Neuronal stem cell (in vitro differentiated cells): ENCODE results near the gene RUVBL2.

Experiments
- DNase-seq: peaks from one replicate; pipeline ENCODE4 v3.0.0-alpha.2; 2013; ENCODE audit warnings: low spot score
- H2AFZ ChIP-seq: one replicate; pipeline ENCODE4 v1.6.1; 2013; ENCODE audit warnings: mild to moderate bottlenecking, low read length, inconsistent platforms
- H2AK5ac ChIP-seq: 2 replicates; pipeline ENCODE4 v1.6.1; 2013; ENCODE audit warnings: low read depth, mild to moderate bottlenecking, inconsistent platforms, low read length, moderate library complexity, mixed read lengths
- H2BK120ac ChIP-seq: 2 replicates; pipeline ENCODE4 v1.6.1; 2013; ENCODE audit warnings: low read depth, mild to moderate bottlenecking, inconsistent platforms, low read length, moderate library complexity, mixed read lengths
- H2BK12ac ChIP-seq: one replicate; pipeline ENCODE4 v1.6.1; 2013; ENCODE audit warnings: low read length, inconsistent platforms
- H2BK15ac ChIP-seq: 2 replicates; pipeline ENCODE4 v1.6.1; 2013; ENCODE audit warnings: mild to moderate bottlenecking, low read length, inconsistent platforms, mixed read lengths
- H2BK5ac ChIP-seq: one replicate; pipeline ENCODE4 v1.6.1; 2013; ENCODE audit warnings: inconsistent platforms, mild to moderate bottlenecking, low read length, moderate library complexity
- H3K14ac ChIP-seq: one replicate; pipeline ENCODE4 v1.6.1; 2013; ENCODE audit warnings: low read length, inconsistent platforms
- H3K18ac ChIP-seq: 2 replicates; pipeline ENCODE4 v1.6.1; 2013; ENCODE audit warnings: low read length, inconsistent platforms
- H3K23ac ChIP-seq: 2 replicates; pipeline ENCODE4 v1.6.1; 2013; ENCODE audit warnings: low read depth, mild to moderate bottlenecking, mixed read lengths, low read length, inconsistent platforms; ENCODE audit not compliant: poor library complexity
- H3K27ac ChIP-seq: replicated peaks from 3 replicates; pipeline ENCODE4 v1.5.1; 2013; ENCODE audit warnings: low read length, inconsistent platforms
- H3K27me3 ChIP-seq, 3 experiments: 2 replicates each; pipeline ENCODE4 v1.6.1; 2013; ENCODE audit warnings: low read length in 3 of 3, mild to moderate bottlenecking in 2 of 3, inconsistent platforms in 1 of 3, low read depth in 1 of 3, mixed read lengths in 1 of 3, moderate library complexity in 1 of 3; ENCODE audit not compliant: control insufficient read depth in 3 of 3, insufficient read depth in 3 of 3
- H3K36me3 ChIP-seq, 2 donors: replicated peaks in 1 of 2; 2 replicates each; pipeline ENCODE4 v1.6.1; 2013; ENCODE audit warnings: low read length in 2 of 2; ENCODE audit not compliant: control insufficient read depth in 2 of 2, insufficient read depth in 2 of 2
- H3K4ac ChIP-seq: 2 replicates; pipeline ENCODE4 v1.6.1; 2013; ENCODE audit warnings: inconsistent platforms, mild to moderate bottlenecking, low read length, moderate library complexity
- H3K4me1 ChIP-seq, 2 donors: 1 replicate in 1 of 2; 2 replicates in 1 of 2; pipeline ENCODE4 v1.6.1; 2013; ENCODE audit warnings: low read length in 2 of 2, low read depth in 1 of 2; ENCODE audit not compliant: control insufficient read depth in 2 of 2, insufficient read depth in 1 of 2
- H3K4me2 ChIP-seq: one replicate; pipeline ENCODE4 v1.6.1; 2013; ENCODE audit warnings: mild to moderate bottlenecking, low read length, inconsistent platforms; ENCODE audit not compliant: insufficient read depth, poor library complexity, severe bottlenecking
- H3K4me3 ChIP-seq, 2 donors: 2 replicates each; pipeline ENCODE4 v1.5.1; 2013; ENCODE audit warnings: low read length in 2 of 2, mild to moderate bottlenecking in 2 of 2, inconsistent platforms in 1 of 2, moderate library complexity in 1 of 2
- H3K79me1 ChIP-seq: one replicate; pipeline ENCODE4 v1.6.1; 2013; ENCODE audit warnings: low read depth, mild to moderate bottlenecking, inconsistent platforms, low read length, moderate library complexity
- H3K9ac ChIP-seq: one replicate; pipeline ENCODE4 v1.6.1; 2013; ENCODE audit warnings: mild to moderate bottlenecking, low read depth, low read length, inconsistent platforms; ENCODE audit not compliant: poor library complexity
- H3K9me3 ChIP-seq, 2 donors: replicated peaks in 1 of 2; 2 replicates each; pipeline versions ENCODE3 to v1.6.1; 2013; ENCODE audit warnings: low read length in 2 of 2, mild to moderate bottlenecking in 2 of 2, inconsistent platforms in 1 of 2, low read depth in 1 of 2, mixed read lengths in 1 of 2, moderate library complexity in 1 of 2; ENCODE audit not compliant: control insufficient read depth in 2 of 2, insufficient read depth in 1 of 2
- H4K8ac ChIP-seq: one replicate; pipeline ENCODE4 v1.6.1; 2013; ENCODE audit warnings: low read depth, mild to moderate bottlenecking, inconsistent platforms, low read length, moderate library complexity
- H4K91ac ChIP-seq: one replicate; pipeline ENCODE4 v1.6.1; 2013; ENCODE audit warnings: low read length, low read depth, mild to moderate bottlenecking, inconsistent platforms; ENCODE audit not compliant: poor library complexity
- WGBS, 2 donors: extraction: QIAGEN DNeasy Blood & Tissue Kit; methylation state at CpG; one replicate each; pipeline ENCODE4 v1.1.7; 2013; ENCODE audit warnings: missing lambda C conversion rate in 2 of 2, mixed read lengths in 1 of 2; ENCODE audit not compliant: insufficient read length in 2 of 2, insufficient replicate concordance in 1 of 2; ENCODE audit errors: extremely low coverage in 2 of 2; 5-methylcytosine and 5-hydroxymethylcytosine counted together

The RUVBL2 gene

DNA sequence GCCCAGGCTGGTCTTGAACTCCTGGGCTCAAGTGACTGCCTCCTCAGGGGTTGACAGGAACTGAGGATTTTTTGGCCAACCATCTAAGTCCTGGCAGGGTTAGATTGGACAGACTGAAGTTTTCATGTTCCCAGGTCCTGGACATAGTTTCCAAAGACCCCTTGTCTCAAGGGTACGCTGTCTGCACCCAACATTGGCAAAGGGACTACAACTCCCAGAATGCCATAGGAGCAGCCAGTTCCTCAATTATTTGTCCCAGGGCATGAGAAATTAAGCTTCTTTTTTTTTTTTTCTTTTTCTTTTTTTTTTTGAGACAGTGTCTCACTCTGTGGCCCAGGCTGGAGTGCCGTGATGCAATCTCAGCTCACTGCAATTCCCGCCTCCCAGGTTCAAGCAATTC is 7.5 kb upstream of the RUVBL2 start:
- H3K4me3 ChIP-seq: no peak overlapping the region
- H2BK15ac ChIP-seq: no peak overlapping the region
- no peaks in the 10 kb centered on the region for H3K4me1 ChIP-seq
- H3K4me2 ChIP-seq: no peak overlapping the region
- no peaks in the 10 kb centered on the region for H3K9me3 ChIP-seq
- no peaks in the 10 kb centered on the region for H3K27me3 ChIP-seq
- no peak overlapping the region for H3K18ac ChIP-seq
- no peak overlapping the region for H2BK12ac ChIP-seq
- no CpG with 5 or more reads among the region's 3 CpGs for WGBS, 2 donors
- H3K23ac ChIP-seq: no peak overlapping the region
- H3K4ac ChIP-seq: no peak overlapping the region
- no peak overlapping the region for H3K14ac ChIP-seq
- H4K8ac ChIP-seq: no peak overlapping the region
- H2BK5ac ChIP-seq: no peak overlapping the region
- DNase-seq: no peak
- H3K79me1 ChIP-seq: peaks cover 4% of the 10 kb centered on the region
- H4K91ac ChIP-seq: no peak overlapping the region
- peaks cover 30 to 75% of the 10 kb centered on the region in 2 donors for H3K36me3 ChIP-seq
- H3K9ac ChIP-seq: no peak overlapping the region
- H3K27ac ChIP-seq: no peak overlapping the region
- H2AK5ac ChIP-seq: no peak overlapping the region
- H2AFZ ChIP-seq: no peak overlapping the region
- no peak overlapping the region for H2BK120ac ChIP-seq

GRCh38 chr19:48987323-48987722 is 6.4 kb upstream of the RUVBL2 start:
- H2BK12ac ChIP-seq: no peak overlapping the region
- H3K9me3 ChIP-seq: no peaks in the 10 kb centered on the region
- no peak overlapping the region for H3K4me3 ChIP-seq
- WGBS, 2 donors: no CpG with 5 or more reads among the region's 7 CpGs
- no peak overlapping the region for H3K4me2 ChIP-seq
- no peak overlapping the region for H4K91ac ChIP-seq
- peaks cover 25 to 65% of the 10 kb centered on the region in 2 donors for H3K36me3 ChIP-seq
- H2BK5ac ChIP-seq: no peak overlapping the region
- DNase-seq: no peak
- H3K4me1 ChIP-seq: peaks cover 5% of the 10 kb centered on the region in 2 donors
- no peak overlapping the region for H2AK5ac ChIP-seq
- no peak overlapping the region for H3K18ac ChIP-seq
- H2BK15ac ChIP-seq: no peak overlapping the region
- peaks cover 5% of the 10 kb centered on the region for H3K79me1 ChIP-seq
- no peak overlapping the region for H3K23ac ChIP-seq
- H3K9ac ChIP-seq: no peak overlapping the region
- no peak overlapping the region for H3K14ac ChIP-seq
- H3K27me3 ChIP-seq: no peaks in the 10 kb centered on the region
- H2BK120ac ChIP-seq: no peak overlapping the region
- no peak overlapping the region for H2AFZ ChIP-seq
- no peak overlapping the region for H3K4ac ChIP-seq
- H3K27ac ChIP-seq: no peak overlapping the region
- no peak overlapping the region for H4K8ac ChIP-seq

GRCh38 chr19:48988286-48988685 is 5.4 kb upstream of the RUVBL2 start:
- no peak overlapping the region for H3K4me2 ChIP-seq
- no peak overlapping the region for H2BK120ac ChIP-seq
- WGBS, 2 donors: no CpG with 5 or more reads among the region's 7 CpGs
- H3K14ac ChIP-seq: no peak overlapping the region
- no peak overlapping the region for H2AFZ ChIP-seq
- no peak overlapping the region for H3K4me3 ChIP-seq
- H3K79me1 ChIP-seq: peaks cover 8% of the 10 kb centered on the region
- no peak for DNase-seq
- peaks cover 25 to 57% of the 10 kb centered on the region in 2 donors for H3K36me3 ChIP-seq
- no peak overlapping the region for H2AK5ac ChIP-seq
- H4K8ac ChIP-seq: no peak overlapping the region
- no peaks in the 10 kb centered on the region for H3K9me3 ChIP-seq
- H2BK5ac ChIP-seq: no peak overlapping the region
- no peak overlapping the region for H4K91ac ChIP-seq
- no peaks in the 10 kb centered on the region for H3K27me3 ChIP-seq
- H2BK12ac ChIP-seq: no peak overlapping the region
- H3K4ac ChIP-seq: no peak overlapping the region
- no peak overlapping the region for H3K9ac ChIP-seq
- no peak overlapping the region for H3K27ac ChIP-seq
- H2BK15ac ChIP-seq: no peak overlapping the region
- H3K4me1 ChIP-seq: peaks cover 5% of the 10 kb centered on the region in 2 donors
- no peak overlapping the region for H3K23ac ChIP-seq
- no peak overlapping the region for H3K18ac ChIP-seq

DNA sequence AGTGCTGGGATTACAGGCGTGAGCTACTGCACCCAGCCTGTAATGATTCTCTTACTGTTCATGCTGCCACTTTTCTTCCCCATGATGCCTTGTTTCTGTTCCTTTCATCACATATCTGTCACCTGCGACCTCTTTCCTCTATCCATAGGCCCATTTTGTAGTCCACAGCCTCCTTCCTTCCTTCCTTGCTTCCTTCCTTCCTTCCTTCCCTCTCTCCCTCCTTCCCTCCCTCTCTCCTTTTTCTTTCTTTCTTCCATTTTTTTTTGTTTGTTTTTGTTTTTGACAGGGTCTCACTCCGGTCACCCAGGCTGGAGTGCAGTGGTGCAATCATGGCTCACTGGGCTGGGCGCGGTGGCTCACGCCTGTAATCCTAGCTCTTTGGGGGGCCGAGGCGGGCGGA is 4.8 kb upstream of the RUVBL2 start:
- no peak overlapping the region for H2AK5ac ChIP-seq
- no peak overlapping the region for H3K9ac ChIP-seq
- no peak overlapping the region for H4K91ac ChIP-seq
- H3K27ac ChIP-seq: no peak overlapping the region
- H2BK120ac ChIP-seq: no peak overlapping the region
- no peak overlapping the region for H4K8ac ChIP-seq
- H2BK5ac ChIP-seq: no peak overlapping the region
- H2BK12ac ChIP-seq: no peak overlapping the region
- H3K79me1 ChIP-seq: peaks cover 8% of the 10 kb centered on the region
- no CpG with 5 or more reads among the region's 9 CpGs for WGBS, 2 donors
- no peak for DNase-seq
- no peak overlapping the region for H3K4me3 ChIP-seq
- no peak overlapping the region for H3K23ac ChIP-seq
- peaks cover 23 to 51% of the 10 kb centered on the region in 2 donors for H3K36me3 ChIP-seq
- H3K4me1 ChIP-seq: peaks cover 5% of the 10 kb centered on the region in 2 donors
- H3K4ac ChIP-seq: no peak overlapping the region
- H3K14ac ChIP-seq: no peak overlapping the region
- H3K4me2 ChIP-seq: no peak overlapping the region
- no peak overlapping the region for H3K18ac ChIP-seq
- H2AFZ ChIP-seq: no peak overlapping the region
- no peaks in the 10 kb centered on the region for H3K9me3 ChIP-seq
- H2BK15ac ChIP-seq: no peak overlapping the region
- H3K27me3 ChIP-seq: no peaks in the 10 kb centered on the region
